Measurements from ENCODE around the gene LPCAT3. TPM values are rescaled to one million over a fixed set of nuclear protein-coding genes. Genes with fewer than 3 reads are reported as not detected.

The LPCAT3 gene
- total RNA-seq, 1 donor from 2014 or later = 44.6 TPM

DNA sequence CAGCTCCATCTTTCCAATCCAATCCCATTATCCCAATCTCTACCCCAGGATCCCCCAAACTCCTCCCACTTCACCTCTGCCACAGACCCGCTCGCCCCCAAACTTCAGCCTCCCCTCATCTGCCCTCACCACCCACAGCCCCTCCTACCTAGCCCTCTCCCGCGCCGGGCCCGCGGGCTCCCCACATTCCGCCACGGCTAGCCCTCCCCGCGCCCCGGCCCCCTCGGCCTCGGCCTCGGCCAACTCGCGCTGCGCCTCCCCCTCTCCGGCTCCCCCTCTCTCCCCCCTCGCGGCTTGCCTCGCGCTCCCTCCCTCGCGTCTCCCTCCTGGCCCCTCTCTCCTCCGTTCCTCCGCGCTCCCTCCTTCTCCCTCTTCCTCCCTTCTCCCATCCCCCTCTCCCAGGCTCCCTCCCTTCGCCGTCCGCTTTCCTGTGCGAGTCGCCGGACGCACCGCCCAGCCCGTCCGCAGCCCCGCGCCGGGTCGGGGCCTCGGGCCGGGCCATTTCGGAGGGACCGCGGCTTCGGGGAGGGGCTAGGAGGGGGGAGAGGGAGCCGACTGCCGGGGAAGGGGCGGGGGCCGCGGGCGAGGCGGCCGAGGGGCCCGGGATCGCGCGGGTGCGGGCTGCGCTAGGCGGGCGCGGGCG, 90.8 kb downstream of the LPCAT3 start, which contains the start of gene ATN1:
ATN1 (plus strand) TSS at position 581 of the 643 bp plus-strand sequence. CDS start 6,043 bp downstream, outside the sequence.
- H3K9me3 Mint-ChIP-seq = no peaks in the 10 kb centered on the region
- peak within 1 kb of the TSS; percentile 95 for H3K4me3 Mint-ChIP-seq
- TF ChIP-seq, protein P1, sequence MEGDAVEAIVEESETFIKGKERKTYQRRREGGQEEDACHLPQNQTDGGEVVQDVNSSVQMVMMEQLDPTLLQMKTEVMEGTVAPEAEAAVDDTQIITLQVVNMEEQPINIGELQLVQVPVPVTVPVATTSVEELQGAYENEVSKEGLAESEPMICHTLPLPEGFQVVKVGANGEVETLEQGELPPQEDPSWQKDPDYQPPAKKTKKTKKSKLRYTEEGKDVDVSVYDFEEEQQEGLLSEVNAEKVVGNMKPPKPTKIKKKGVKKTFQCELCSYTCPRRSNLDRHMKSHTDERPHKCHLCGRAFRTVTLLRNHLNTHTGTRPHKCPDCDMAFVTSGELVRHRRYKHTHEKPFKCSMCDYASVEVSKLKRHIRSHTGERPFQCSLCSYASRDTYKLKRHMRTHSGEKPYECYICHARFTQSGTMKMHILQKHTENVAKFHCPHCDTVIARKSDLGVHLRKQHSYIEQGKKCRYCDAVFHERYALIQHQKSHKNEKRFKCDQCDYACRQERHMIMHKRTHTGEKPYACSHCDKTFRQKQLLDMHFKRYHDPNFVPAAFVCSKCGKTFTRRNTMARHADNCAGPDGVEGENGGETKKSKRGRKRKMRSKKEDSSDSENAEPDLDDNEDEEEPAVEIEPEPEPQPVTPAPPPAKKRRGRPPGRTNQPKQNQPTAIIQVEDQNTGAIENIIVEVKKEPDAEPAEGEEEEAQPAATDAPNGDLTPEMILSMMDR (IDR thresholded peaks at IDR 0.05; ENCODE audit: unreplicated experiment) = no peak
- H3K4me1 Mint-ChIP-seq = peaks cover 65% of the 10 kb centered on the region
- no peaks in the 10 kb centered on the region for H3K36me3 Mint-ChIP-seq
- no peaks in the 10 kb centered on the region for H3K27me3 Mint-ChIP-seq (ENCODE audit: low read depth)
- H3K27ac Mint-ChIP-seq = peak within 1 kb of the TSS; percentile 98
- peak; percentile 72 to 81 for DNase-seq (ENCODE audit: low spot score in 2 of 2, unreplicated experiment in 2 of 2)

Small RNA genes within 50 kb of the gene (microRNA-seq; reads per million reads assigned to microRNA genes)
- gene MIR141 (1,179 reads per million, percentile 81 among the genes with 10 or more reads in this experiment), gene MIR200C (15,390 reads per million, percentile 97 among the genes with 10 or more reads in this experiment)

Other genes starting within 250 kb of the LPCAT3 start
- 2.7 to 3.8 TPM (median 3.5 TPM) in 3 replicates for gene LAG3, start 246.0 kb downstream of the LPCAT3 start, total RNA-seq
- 2.9 to 3.9 TPM (median 3.8 TPM) in 3 replicates for gene CD4, start 228.9 kb downstream of the LPCAT3 start, total RNA-seq
- 10.8 to 11.5 TPM (median 11.0 TPM) in 3 replicates for gene GPR162, start 196.7 kb downstream of the LPCAT3 start, total RNA-seq
- 80.7 to 86.2 TPM (median 83.8 TPM) in 3 replicates for gene P3H3, start 190.1 kb downstream of the LPCAT3 start, total RNA-seq
- gene GNB3, start 177.6 kb downstream of the LPCAT3 start, total RNA-seq = 22.9 to 24.3 TPM (median 23.0 TPM) in 3 replicates
- 11.9 to 18.6 TPM (median 14.3 TPM) in 3 replicates for gene CDCA3, start 167.2 kb downstream of the LPCAT3 start, total RNA-seq
- 119 to 126 TPM (median 122 TPM) in 3 replicates for gene USP5, start 166.3 kb downstream of the LPCAT3 start, total RNA-seq
- gene TPI1, start 150.9 kb downstream of the LPCAT3 start, total RNA-seq = 473 to 488 TPM (median 484 TPM) in 3 replicates
- gene SPSB2, start 145.2 kb downstream of the LPCAT3 start, total RNA-seq = 2.4 to 4.1 TPM (median 2.9 TPM) in 3 replicates
- 11.6 to 14.4 TPM (median 13.4 TPM) in 3 replicates for gene LRRC23, start 113.7 kb downstream of the LPCAT3 start, total RNA-seq
- 30.2 to 30.7 TPM (median 30.2 TPM) in 3 replicates for gene ENO2, start 103.9 kb downstream of the LPCAT3 start, total RNA-seq
- 193 to 205 TPM (median 195 TPM) in 3 replicates for gene ATN1, start 90.5 kb downstream of the LPCAT3 start, total RNA-seq
- gene RNU7-1, start 74.7 kb downstream of the LPCAT3 start, total RNA-seq = not detected in 3 replicates
- gene C12orf57, start 74.5 kb downstream of the LPCAT3 start, total RNA-seq = 203 to 215 TPM (median 204 TPM) in 3 replicates
- 21.6 to 26.2 TPM (median 23.6 TPM) in 3 replicates for gene PTPN6, start 67.1 kb downstream of the LPCAT3 start, total RNA-seq
- 221 to 229 TPM (median 224 TPM) in 3 replicates for gene PHB2, start 47.8 kb downstream of the LPCAT3 start, total RNA-seq
- gene EMG1, start 47.6 kb downstream of the LPCAT3 start, total RNA-seq = 31.6 to 37.7 TPM (median 33.5 TPM) in 3 replicates
- 46.1 to 47.3 TPM (median 46.7 TPM) in 3 replicates for gene C1S, start 42.2 kb upstream of the LPCAT3 start, total RNA-seq
- gene C1R, start 74.0 kb upstream of the LPCAT3 start, total RNA-seq = 41.5 to 45.9 TPM (median 45.1 TPM) in 3 replicates
- gene C1RL, start 90.7 kb upstream of the LPCAT3 start, total RNA-seq = 50.6 to 59.2 TPM (median 58.5 TPM) in 3 replicates
- 2.1 to 2.5 TPM (median 2.3 TPM) in 3 replicates for gene RBP5, start 110.4 kb upstream of the LPCAT3 start, total RNA-seq
- gene CLSTN3, start 111.9 kb upstream of the LPCAT3 start, total RNA-seq = 79.1 to 81.3 TPM (median 81.1 TPM) in 3 replicates
- 47.5 to 50.4 TPM (median 49.4 TPM) in 3 replicates for gene PEX5, start 171.2 kb upstream of the LPCAT3 start, total RNA-seq